SH-SY5Y (cell line): ENCODE measurements around the gene NFASC.

Source experiments
- GATA2 ChIP-seq: IDR thresholded peaks from 2 replicates; pipeline ENCODE4 v1.6.1; 2011; ENCODE audit warnings: mild to moderate bottlenecking, low read depth, low read length
- GATA3 ChIP-seq: IDR thresholded peaks from 2 replicates; pipeline ENCODE4 v1.6.1; 2011; ENCODE audit warnings: low read depth, mild to moderate bottlenecking, low read length, moderate library complexity

GRCh38 chr1:204852854-204853253 is 17.8 kb upstream of the NFASC start:
- TF ChIP-seq GATA2 (no peak), GATA3 (no peak)
